GM12874 (cell line): ENCODE data around the gene NLRP12.

ENCODE experiments used
- TF ChIP-seq, protein P1 (sequence below): IDR thresholded peaks from 2 replicates; pipeline ENCODE4 v1.5.1; 2011; ENCODE audit warnings: low read depth, mild to moderate bottlenecking, control low read depth, low read length, moderate library complexity; ENCODE audit not compliant: insufficient read depth

Gene NLRP12

DNA sequence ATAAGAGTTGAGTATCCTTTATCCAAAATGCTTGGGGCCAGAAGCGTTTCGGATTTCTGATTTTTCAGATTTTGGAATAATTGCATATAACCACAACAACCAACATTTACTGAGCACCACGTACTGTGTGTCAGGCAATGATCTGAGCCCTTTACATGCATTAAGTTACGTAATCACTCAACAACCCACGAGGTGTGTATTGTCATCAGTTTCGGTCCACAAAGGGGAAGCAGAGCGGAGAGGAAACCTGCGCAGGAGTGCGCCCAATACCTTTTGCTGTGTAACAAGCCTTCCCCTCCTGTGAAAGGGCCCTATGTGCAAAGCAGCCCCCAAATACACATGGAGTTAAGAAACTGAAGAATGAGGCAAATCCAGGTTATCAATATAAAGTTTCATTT, 20.7 kb upstream of the NLRP12 start:
- TF ChIP-seq, protein P1, sequence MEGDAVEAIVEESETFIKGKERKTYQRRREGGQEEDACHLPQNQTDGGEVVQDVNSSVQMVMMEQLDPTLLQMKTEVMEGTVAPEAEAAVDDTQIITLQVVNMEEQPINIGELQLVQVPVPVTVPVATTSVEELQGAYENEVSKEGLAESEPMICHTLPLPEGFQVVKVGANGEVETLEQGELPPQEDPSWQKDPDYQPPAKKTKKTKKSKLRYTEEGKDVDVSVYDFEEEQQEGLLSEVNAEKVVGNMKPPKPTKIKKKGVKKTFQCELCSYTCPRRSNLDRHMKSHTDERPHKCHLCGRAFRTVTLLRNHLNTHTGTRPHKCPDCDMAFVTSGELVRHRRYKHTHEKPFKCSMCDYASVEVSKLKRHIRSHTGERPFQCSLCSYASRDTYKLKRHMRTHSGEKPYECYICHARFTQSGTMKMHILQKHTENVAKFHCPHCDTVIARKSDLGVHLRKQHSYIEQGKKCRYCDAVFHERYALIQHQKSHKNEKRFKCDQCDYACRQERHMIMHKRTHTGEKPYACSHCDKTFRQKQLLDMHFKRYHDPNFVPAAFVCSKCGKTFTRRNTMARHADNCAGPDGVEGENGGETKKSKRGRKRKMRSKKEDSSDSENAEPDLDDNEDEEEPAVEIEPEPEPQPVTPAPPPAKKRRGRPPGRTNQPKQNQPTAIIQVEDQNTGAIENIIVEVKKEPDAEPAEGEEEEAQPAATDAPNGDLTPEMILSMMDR: no peak

GRCh38 chr19:53828531-53828930, 4.4 kb upstream of the NLRP12 start:
- TF ChIP-seq, protein P1: no peak

DNA sequence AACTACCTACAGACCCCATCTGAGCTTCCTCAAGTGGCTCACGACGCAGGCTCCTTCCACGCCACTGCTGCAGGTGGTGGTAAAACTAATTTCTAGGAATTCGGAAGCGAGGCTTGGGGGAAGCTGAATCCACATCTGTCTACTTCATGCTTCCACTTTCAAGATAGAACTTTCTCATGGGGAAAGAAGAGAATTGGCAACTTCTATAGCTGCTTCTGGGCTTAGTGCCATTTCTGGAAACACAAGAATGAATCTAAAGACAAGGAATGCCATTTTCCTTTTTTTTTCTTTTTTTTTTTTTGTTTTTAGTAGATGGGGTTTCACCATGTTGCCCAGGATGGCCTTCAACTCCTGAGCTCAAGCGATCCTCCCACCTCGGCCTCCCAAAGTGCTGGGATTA, 2.8 kb upstream of the NLRP12 start:
- TF ChIP-seq, protein P1: no peak

DNA sequence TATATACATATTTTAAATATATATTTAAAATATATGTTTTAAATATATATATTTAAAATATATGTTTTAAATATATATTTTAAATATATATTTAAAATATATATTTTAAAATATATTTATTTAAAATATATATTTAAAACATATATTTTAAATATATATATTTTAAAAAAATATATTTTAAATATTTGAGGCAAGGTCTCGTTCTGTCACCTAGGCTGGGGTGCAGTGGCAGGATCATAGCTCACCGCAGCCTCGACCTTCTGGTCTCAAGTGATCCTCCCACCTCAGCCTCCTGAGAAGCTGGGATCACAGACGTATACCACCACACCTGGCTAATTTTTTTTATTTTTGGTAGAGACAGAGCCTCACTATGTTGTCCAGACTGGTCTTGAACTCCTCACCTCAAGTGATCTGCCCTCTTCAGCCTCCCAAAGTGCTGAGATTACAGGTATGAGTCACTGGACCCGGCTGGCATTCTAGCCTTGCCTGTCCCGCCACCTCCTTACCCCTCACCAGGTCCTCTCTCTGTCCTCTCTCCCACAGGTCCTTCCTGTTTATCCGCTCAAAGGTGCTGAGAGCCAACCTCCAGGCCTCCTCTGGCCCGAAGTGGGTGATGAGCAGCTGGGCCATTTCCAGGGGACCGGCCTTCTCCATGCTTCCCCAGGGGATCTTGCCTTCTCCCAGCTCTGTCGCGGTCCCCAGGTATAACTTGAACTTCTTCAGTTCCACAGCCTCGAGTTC, 564 bp downstream of the NLRP12 start:
- TF ChIP-seq, protein P1: no peak

DNA sequence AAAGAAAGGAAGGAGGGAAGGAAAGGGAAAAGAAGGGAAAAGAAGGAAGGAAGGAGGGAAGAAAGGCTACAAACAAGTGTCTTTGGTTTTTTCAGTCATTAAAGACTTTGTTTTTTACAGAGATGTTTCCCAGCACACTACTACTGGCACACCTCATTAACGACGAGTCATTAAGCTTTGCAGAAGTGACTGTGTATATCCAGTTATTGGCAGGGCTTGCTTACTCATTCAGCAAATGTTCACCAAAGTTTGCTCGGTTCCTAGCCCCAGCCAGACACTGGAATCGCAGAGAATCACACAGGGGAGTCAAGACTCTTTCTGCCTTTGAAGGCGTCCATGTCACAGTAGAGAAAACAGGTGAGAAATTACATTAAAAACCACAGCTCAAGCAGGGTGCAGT, 4.3 kb downstream of the NLRP12 start:
- TF ChIP-seq, protein P1: no peak

DNA sequence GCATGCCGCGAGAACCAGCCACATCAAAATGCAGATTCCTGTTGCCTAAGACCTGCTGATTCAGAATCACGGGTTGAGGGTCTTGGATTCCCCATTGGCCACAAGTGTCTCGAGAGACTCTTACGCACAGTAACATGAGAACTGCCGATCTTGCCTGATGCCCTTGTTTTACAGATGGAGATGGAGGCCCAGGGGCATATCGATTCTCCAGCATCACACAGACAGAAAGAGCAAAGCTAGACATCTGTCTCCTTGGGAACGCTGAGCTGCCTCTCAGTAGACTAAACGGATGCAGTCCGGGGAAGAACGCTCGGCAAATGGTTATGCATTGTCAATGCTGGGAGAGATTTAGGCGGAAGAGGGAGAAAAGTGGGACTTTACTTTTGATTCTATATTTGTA, 5.4 kb downstream of the NLRP12 start:
- TF ChIP-seq, protein P1: no peak

- TF ChIP-seq, protein P1: no peak
Measured at GRCh38 chr19:53813996-53814395, 10.1 kb downstream of the NLRP12 start.
